Measurements from ENCODE around the gene SGCE. TPM values are rescaled to one million over a fixed set of nuclear protein-coding genes. Genes with fewer than 3 reads are reported as not detected.

SGCE gene
- total RNA-seq, 3 donors from 2014 or later = 90.7 to 107 (median 92.2) TPM

DNA sequence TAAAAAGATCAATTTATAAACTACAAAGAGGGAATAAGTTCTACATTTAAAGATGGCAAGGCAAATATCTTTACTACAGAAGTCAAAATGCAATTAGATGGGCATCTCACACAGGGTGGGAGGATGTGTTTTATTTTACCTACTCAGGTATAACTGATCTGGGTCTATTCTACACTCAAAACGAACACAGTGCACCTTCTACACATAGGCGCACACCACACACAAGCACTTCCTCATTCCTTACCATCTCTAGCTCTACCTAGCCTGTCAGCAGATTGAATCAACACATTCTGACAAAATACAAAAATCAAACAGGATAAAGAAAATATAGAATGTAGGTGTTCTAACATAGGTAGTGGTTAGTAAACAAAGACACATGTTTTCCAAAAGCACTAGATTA, 64.8 kb downstream of the SGCE start:
- DNase-seq (ENCODE audit: low spot score in 2 of 2) = no peak
- Histone ChIP-seq H3K27ac (no peak overlapping the region), H3K4me1 (no peaks in the 10 kb centered on the region), H3K4me3 (no peak overlapping the region), H3K9me3 (no peaks in the 10 kb centered on the region), H3K36me3 (no peaks in the 10 kb centered on the region), H3K27me3 (no peaks in the 10 kb centered on the region)
- intact Hi-C loops (cut with DNase I; ENCODE audit: low total_unique reads) = no loop called here
- TF ChIP-seq POLR2AphosphoS5 (IDR thresholded peaks at IDR 0.05) (no peak), POLR2A (IDR thresholded peaks at IDR 0.05) (no peak)
- TF ChIP-seq, protein P1, sequence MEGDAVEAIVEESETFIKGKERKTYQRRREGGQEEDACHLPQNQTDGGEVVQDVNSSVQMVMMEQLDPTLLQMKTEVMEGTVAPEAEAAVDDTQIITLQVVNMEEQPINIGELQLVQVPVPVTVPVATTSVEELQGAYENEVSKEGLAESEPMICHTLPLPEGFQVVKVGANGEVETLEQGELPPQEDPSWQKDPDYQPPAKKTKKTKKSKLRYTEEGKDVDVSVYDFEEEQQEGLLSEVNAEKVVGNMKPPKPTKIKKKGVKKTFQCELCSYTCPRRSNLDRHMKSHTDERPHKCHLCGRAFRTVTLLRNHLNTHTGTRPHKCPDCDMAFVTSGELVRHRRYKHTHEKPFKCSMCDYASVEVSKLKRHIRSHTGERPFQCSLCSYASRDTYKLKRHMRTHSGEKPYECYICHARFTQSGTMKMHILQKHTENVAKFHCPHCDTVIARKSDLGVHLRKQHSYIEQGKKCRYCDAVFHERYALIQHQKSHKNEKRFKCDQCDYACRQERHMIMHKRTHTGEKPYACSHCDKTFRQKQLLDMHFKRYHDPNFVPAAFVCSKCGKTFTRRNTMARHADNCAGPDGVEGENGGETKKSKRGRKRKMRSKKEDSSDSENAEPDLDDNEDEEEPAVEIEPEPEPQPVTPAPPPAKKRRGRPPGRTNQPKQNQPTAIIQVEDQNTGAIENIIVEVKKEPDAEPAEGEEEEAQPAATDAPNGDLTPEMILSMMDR (IDR thresholded peaks at IDR 0.05) = no peak

DNA sequence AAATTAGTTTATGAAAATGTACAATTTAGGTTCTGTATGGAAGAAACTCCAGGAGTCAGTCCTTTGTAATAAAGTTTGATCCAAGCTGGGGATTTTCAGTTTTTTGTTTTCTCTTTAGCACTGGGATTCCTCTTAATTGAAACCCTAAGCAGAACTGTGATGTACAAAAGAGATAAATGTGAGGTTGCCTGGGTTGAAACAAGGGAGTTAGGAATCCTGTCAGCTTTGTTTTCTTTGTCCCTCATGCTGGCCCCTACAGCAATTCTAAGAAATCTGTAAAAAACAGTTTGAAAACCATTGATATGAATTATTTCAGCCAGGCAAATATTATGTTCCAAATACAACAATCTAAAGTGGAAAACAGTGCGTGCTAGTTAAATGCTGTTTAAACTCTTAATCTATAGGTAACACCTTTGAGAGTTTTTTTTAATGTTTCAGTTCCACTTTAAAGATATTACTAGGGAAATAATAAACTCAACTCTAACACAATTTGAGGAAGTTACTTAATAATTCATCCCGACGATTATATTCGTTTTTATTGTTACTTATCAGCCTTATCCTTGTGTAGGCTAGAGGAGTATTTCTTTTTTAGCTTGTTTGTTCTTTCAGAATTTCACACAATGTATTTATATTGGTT, 65.3 kb downstream of the SGCE start:
- intact Hi-C loops (cut with DNase I; ENCODE audit: low total_unique reads) = no loop called here
- no peak for DNase-seq (ENCODE audit: low spot score in 2 of 2)
- H3K9me3 ChIP-seq = no peaks in the 10 kb centered on the region
- H3K4me1 ChIP-seq = no peaks in the 10 kb centered on the region
- H3K27me3 ChIP-seq = no peaks in the 10 kb centered on the region
- TF ChIP-seq, protein P1 (IDR thresholded peaks at IDR 0.05) = no peak
- TF ChIP-seq POLR2A (IDR thresholded peaks at IDR 0.05) (no peak), POLR2AphosphoS5 (IDR thresholded peaks at IDR 0.05) (no peak)
- no peak overlapping the region for H3K27ac ChIP-seq
- H3K36me3 ChIP-seq = no peaks in the 10 kb centered on the region
- H3K4me3 ChIP-seq = no peak overlapping the region

DNA sequence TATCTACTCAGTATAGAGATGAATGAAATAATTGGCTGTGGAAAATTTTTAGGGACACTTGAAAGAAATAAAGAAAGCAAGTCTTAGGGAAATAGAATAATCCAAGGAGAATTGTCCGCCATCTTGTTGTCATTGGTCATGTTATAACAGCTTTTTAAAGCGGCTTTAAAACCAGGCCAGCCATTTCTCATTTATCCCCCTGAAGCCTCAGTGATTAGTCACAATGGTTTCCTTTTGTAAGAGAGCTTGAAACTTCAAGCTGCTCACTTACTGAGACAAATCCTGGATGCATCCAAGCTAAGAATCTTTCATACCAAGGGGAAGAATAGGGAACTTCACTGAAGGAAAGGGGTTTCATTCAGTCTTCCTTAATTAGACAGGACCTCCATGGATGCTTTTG, 67.9 kb downstream of the SGCE start:
- no peak overlapping the region for H3K27ac ChIP-seq
- TF ChIP-seq POLR2A (IDR thresholded peaks at IDR 0.05) (no peak), POLR2AphosphoS5 (IDR thresholded peaks at IDR 0.05) (no peak)
- TF ChIP-seq, protein P1 (IDR thresholded peaks at IDR 0.05) = no peak
- DNase-seq (ENCODE audit: low spot score in 2 of 2) = no peak
- no peaks in the 10 kb centered on the region for H3K36me3 ChIP-seq
- H3K27me3 ChIP-seq = no peaks in the 10 kb centered on the region
- H3K4me3 ChIP-seq = no peak overlapping the region
- intact Hi-C loops (cut with DNase I; ENCODE audit: low total_unique reads) = no loop called here
- H3K4me1 ChIP-seq = no peaks in the 10 kb centered on the region
- no peaks in the 10 kb centered on the region for H3K9me3 ChIP-seq

DNA sequence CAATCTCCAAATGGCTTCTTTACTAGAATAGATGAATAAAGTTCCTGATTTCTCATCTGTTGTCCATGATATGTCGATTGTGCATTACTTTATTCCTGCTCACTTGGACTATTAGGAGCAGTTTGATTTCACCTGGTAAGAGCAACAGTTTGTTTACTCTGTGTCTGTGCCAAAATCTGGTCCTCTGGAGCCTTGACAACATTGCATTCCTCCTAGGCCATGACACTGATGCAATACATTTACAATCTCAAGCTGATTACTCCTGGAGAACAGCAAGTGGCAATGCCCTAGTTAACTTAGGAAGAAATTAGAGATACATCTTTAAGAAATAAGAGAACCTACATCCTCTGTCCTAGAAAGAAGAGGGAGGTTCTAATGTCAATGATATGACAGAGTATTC, 71.8 kb downstream of the SGCE start:
- DNase-seq (ENCODE audit: low spot score in 2 of 2) = no peak
- intact Hi-C loops (cut with DNase I; ENCODE audit: low total_unique reads) = loop anchor here (5.0 kb wide), 1 partner anchor 497 kb away; no protein-coding TSS in a partner anchor
- TF ChIP-seq POLR2A (IDR thresholded peaks at IDR 0.05) = no peak
- TF ChIP-seq POLR2AphosphoS5 (IDR thresholded peaks at IDR 0.05) = no peak
- TF ChIP-seq, protein P1 (IDR thresholded peaks at IDR 0.05) = no peak
- H3K9me3 ChIP-seq = no peaks in the 10 kb centered on the region
- H3K27ac ChIP-seq = no peak overlapping the region
- no peaks in the 10 kb centered on the region for H3K27me3 ChIP-seq
- H3K36me3 ChIP-seq = no peaks in the 10 kb centered on the region
- no peak overlapping the region for H3K4me3 ChIP-seq
- H3K4me1 ChIP-seq = no peaks in the 10 kb centered on the region

DNA sequence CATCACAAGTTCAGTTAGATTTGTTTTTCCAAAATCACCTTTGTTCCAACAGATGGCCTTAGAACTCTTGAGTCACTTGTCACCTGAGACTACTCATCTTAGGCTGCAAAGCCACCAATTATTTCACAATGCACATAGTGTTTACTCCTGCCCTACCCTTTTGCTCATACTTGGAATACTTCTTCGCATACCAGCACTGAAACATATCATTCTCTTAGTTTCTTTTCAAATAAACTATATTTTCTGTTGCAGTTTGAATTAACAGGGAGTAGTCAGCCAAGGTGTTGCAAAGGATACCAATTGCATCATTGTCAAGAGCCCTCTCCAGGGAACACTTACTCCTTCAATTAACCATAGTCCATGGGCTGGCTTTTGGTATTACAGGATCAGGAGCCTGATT, 75.3 kb downstream of the SGCE start:
- H3K4me1 ChIP-seq = no peaks in the 10 kb centered on the region
- intact Hi-C loops (cut with DNase I; ENCODE audit: low total_unique reads) = loop anchor here (5.0 kb wide), 1 partner anchor 493 kb away; no protein-coding TSS in a partner anchor
- no peak overlapping the region for H3K4me3 ChIP-seq
- H3K36me3 ChIP-seq = no peaks in the 10 kb centered on the region
- TF ChIP-seq POLR2A (IDR thresholded peaks at IDR 0.05) (no peak), POLR2AphosphoS5 (IDR thresholded peaks at IDR 0.05) (no peak)
- TF ChIP-seq, protein P1 (IDR thresholded peaks at IDR 0.05) = no peak
- no peak overlapping the region for H3K27ac ChIP-seq
- no peak for DNase-seq (ENCODE audit: low spot score in 2 of 2)
- no peaks in the 10 kb centered on the region for H3K27me3 ChIP-seq
- peaks cover 0 to 6% of the 10 kb centered on the region in 2 donors for H3K9me3 ChIP-seq
